AG09309 (cell line): ENCODE measurements around the gene FAF2.

Source experiments
- DNase-seq: peaks from one replicate; pipeline ENCODE4 v3.0.0-alpha.2; 2010; ENCODE audit warnings: low read depth
- H3K4me3 ChIP-seq: 2 replicates; pipeline ENCODE4 v1.5.1; 2011; ENCODE audit warnings: mild to moderate bottlenecking, low read depth, low read length, moderate library complexity; ENCODE audit not compliant: control insufficient read depth
- TF ChIP-seq, protein P1 (sequence below): IDR thresholded peaks from 2 replicates; pipeline ENCODE4 v1.5.1; 2011; ENCODE audit warnings: mild to moderate bottlenecking, low read depth, low read length, inconsistent platforms; ENCODE audit not compliant: insufficient read depth, control insufficient read depth; ENCODE audit errors: missing control alignments

Gene FAF2

GRCh38 chr5:176447978-176448608 lies at the start of gene FAF2:
Gene FAF2 (plus strand): TSS chr5:176448385. CDS start chr5:176448408, 23 bp downstream.
- TF ChIP-seq, protein P1, sequence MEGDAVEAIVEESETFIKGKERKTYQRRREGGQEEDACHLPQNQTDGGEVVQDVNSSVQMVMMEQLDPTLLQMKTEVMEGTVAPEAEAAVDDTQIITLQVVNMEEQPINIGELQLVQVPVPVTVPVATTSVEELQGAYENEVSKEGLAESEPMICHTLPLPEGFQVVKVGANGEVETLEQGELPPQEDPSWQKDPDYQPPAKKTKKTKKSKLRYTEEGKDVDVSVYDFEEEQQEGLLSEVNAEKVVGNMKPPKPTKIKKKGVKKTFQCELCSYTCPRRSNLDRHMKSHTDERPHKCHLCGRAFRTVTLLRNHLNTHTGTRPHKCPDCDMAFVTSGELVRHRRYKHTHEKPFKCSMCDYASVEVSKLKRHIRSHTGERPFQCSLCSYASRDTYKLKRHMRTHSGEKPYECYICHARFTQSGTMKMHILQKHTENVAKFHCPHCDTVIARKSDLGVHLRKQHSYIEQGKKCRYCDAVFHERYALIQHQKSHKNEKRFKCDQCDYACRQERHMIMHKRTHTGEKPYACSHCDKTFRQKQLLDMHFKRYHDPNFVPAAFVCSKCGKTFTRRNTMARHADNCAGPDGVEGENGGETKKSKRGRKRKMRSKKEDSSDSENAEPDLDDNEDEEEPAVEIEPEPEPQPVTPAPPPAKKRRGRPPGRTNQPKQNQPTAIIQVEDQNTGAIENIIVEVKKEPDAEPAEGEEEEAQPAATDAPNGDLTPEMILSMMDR, result peak; percentile 84
- H3K4me3 ChIP-seq, result peak within 1 kb of the TSS; percentile 88
- peak; percentile 98 for DNase-seq

- no peak overlapping the region for H3K4me3 ChIP-seq
- no peak for DNase-seq
- TF ChIP-seq, protein P1, result no peak
These were observed 47.6 kb upstream of the FAF2 start for GRCh38 chr5:176400382-176401156.

DNA sequence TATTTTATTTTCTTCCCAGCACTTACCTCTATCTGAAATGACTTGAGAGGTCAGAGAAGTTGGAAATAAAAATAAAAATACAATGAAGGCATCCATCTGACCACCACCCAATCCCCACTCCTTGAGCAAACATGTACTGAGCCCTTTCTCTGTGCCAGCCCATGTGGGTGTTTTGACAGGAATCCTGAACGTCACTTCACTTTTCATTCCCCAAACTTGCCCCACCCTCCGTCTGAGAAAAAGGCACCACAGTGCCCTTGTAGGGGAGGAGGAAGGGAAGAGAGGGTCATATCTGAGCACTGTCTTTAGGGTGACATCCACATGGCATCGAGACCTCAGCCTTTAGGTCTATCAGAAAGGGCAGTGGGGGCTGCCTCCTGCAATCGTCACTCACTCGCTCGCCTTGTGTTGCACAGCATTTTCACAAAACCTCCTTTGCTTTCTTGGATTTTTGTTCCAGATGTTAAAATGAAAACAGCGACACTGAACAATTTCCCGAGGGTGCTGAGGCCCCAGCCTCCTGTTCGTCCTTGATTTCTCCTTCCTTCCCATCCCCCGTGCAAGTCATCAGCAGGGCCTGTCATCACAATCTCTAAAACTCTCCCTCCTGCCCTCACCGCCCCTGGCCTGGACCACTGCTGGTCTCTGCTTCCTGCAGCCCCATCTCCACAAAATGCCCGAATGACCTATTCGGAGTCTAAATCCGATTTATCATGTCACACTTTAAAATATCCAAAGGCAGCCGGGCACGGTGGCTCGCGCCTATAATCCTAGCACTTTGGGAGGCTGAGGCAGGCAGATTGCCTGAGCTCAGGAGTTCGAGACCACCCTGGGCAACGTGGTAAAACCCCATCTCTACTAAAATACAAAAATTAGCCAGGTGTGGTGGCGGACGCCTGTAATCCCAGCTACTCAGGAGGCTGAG lies 46.6 kb upstream of the FAF2 start:
- DNase-seq, result no peak
- H3K4me3 ChIP-seq, result no peak overlapping the region
- TF ChIP-seq, protein P1, result no peak

DNA sequence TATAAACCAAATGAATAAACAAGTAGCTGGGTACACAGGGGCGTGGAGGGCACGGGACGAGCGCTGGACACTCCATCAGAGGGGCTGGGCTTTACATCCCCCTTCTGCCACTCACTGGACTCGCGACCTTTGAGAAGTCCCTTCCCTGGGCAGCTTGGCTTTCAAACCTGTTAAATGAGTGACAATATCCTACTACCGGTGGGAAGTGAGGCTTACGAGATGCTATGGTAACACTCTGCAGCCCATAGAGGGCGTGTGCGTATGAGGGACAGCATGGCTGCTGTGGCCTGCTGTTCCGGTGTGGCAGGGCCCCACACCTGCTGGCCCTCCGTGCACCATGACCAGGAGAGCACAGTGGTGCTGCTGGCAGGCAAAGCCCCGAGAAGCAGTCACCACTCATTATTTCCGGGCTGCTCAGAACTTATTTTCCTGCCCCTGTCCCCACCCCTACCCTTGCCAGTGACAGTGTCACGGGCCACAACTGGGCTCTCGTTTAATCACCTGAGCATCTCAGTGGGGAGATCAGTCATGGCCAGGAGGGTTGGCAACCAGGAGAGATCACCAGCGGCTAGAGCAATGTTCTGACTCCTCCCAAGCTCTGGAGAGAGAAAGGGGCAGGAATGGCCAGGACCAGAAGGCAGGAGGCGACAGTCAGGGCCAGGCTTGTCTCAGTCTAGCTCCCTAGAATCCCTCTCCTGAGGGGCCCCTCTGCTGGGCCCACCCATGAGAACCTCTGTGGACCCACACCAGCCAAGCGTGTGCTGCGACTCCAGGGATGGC lies 42.3 kb upstream of the FAF2 start:
- H3K4me3 ChIP-seq, result no peak overlapping the region
- DNase-seq, result no peak
- TF ChIP-seq, protein P1, result no peak

DNA sequence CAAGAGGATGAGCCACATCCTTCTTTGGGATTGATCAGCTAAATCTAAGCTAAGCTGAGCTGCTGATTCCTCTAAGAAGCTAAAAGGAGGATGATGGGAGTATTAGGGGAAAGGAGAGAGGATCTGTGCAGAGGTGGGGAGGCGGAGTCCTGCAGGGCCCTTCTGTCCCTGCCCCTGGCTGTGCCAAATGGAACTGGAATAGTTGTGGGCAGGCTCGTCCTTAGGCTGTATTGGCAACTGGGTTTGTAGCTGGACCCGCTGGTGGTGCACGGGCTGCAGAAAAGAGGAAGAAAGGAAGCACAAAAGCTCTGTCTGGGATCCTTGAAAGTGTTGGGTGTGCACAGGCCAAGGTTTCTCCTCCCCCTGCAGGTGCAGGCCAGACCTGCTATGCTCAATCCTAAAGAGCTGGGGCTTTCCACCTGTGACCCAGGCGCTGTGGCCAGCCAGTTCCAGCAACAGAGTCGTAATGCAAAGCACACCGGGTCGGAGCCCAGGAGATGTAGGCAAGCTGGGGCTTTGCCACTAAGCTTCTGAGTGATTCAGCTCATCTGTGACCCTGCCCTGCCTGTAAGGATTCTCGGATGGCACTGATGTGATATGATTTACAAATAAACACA lies 41.6 kb upstream of the FAF2 start:
- TF ChIP-seq, protein P1, result no peak
- no peak for DNase-seq
- no peak overlapping the region for H3K4me3 ChIP-seq
